Thoracic aorta (tissue), 2 donors: ENCODE data around the gene ZNF83. TPM values are rescaled to one million over a fixed set of nuclear protein-coding genes. Genes with fewer than 3 reads are reported as not detected.
"Not testable (repeated sequence)": the region's sequence is repeated elsewhere in the genome, so short reads cannot be mapped to it uniquely, and the experiment has no call there.

Source experiments
- ATAC-seq: fragments of 150-250 bp; one replicate; pipeline ENCODE4 v1.8.0; 2017; ENCODE audit warnings: low read depth; ENCODE audit not compliant: insufficient number of reproducible peaks, low FRiP score
- DNase-seq: peaks from one replicate; pipeline ENCODE4 v3.0.0-alpha.2; 2020; ENCODE audit warnings: low spot score
- H3K27ac ChIP-seq, 2 donors: fragments of 200-600 bp; sonication (generic); 1 replicate in 1 of 2; 2 replicates in 1 of 2; pipeline ENCODE4 v1.5.1; 2016; ENCODE audit warnings: mild to moderate bottlenecking in 2 of 2, moderate library complexity in 2 of 2
- H3K27me3 ChIP-seq: fragments of 200-600 bp; sonication (generic); replicated peaks from 2 replicates; pipeline ENCODE4 v1.6.0; 2016; ENCODE audit warnings: mild to moderate bottlenecking; ENCODE audit not compliant: insufficient read depth
- H3K36me3 ChIP-seq: fragments of 200-600 bp; sonication (generic); one replicate; pipeline ENCODE4 v1.5.1; 2016
- H3K4me1 ChIP-seq, 2 donors: fragments of 200-600 bp; sonication (generic); 1 replicate in 1 of 2; 2 replicates in 1 of 2; pipeline versions ENCODE4 v1.5.1 to v1.6.0; 2016; ENCODE audit warnings: low read depth in 2 of 2, mild to moderate bottlenecking in 1 of 2; ENCODE audit not compliant: control insufficient read depth in 1 of 2
- H3K4me3 ChIP-seq: fragments of 200-600 bp; sonication (generic); 2 replicates; pipeline ENCODE4 v1.5.1; 2016; ENCODE audit warnings: mild to moderate bottlenecking
- H3K9me3 ChIP-seq: fragments of 200-600 bp; sonication (generic); 2 replicates; pipeline ENCODE4 v1.5.1; 2016
- total RNA-seq, 2 donors: library from RNA; depleted of rRNA; stranded (reverse); fragments of >200 nt; gene quantifications; one replicate each; pipeline versions ENCODE4 v1.1.0 to v1.2.3, GENCODE V29; 2016
- TF ChIP-seq, protein P1 (sequence below): fragments of 200-600 bp; sonication (generic); IDR thresholded peaks from one replicate; pipeline ENCODE4 v1.5.1; 2019; ENCODE audit warnings: antibody characterized with exemption

The ZNF83 gene
- total RNA-seq, 2 donors from 2014 or later, result 70.0 to 143 TPM

DNA sequence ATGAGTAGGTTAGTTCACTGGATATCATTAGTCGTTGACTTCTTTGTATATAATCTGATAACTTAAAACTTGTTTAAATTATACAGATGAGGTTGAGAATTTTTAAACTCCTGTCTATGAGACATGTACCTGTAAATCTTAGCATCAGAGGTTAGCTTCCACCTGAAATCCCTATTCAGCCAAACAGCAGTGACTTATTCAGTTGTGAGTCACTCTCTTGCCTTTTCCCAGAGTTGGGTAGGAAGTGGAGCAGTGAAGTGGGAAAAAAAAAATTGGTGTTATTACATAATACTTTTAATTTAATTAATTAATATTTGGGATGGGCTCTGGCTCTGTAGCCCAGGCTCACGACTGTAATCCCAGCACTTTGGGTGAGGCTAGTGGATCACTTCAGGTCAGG lies 35.2 kb downstream of the ZNF83 start:
- Histone ChIP-seq H3K9me3 (no peaks in the 10 kb centered on the region), H3K27me3 (no peaks in the 10 kb centered on the region), H3K4me3 (no peak overlapping the region), H3K4me1 (peaks cover 7 to 25% of the 10 kb centered on the region in 2 donors), H3K27ac (peak overlapping the region; percentile 89 to 94), H3K36me3 (peaks cover 7% of the 10 kb centered on the region)
- TF ChIP-seq, protein P1, sequence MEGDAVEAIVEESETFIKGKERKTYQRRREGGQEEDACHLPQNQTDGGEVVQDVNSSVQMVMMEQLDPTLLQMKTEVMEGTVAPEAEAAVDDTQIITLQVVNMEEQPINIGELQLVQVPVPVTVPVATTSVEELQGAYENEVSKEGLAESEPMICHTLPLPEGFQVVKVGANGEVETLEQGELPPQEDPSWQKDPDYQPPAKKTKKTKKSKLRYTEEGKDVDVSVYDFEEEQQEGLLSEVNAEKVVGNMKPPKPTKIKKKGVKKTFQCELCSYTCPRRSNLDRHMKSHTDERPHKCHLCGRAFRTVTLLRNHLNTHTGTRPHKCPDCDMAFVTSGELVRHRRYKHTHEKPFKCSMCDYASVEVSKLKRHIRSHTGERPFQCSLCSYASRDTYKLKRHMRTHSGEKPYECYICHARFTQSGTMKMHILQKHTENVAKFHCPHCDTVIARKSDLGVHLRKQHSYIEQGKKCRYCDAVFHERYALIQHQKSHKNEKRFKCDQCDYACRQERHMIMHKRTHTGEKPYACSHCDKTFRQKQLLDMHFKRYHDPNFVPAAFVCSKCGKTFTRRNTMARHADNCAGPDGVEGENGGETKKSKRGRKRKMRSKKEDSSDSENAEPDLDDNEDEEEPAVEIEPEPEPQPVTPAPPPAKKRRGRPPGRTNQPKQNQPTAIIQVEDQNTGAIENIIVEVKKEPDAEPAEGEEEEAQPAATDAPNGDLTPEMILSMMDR, result no peak
- no peak for DNase-seq
- no peak for ATAC-seq

DNA sequence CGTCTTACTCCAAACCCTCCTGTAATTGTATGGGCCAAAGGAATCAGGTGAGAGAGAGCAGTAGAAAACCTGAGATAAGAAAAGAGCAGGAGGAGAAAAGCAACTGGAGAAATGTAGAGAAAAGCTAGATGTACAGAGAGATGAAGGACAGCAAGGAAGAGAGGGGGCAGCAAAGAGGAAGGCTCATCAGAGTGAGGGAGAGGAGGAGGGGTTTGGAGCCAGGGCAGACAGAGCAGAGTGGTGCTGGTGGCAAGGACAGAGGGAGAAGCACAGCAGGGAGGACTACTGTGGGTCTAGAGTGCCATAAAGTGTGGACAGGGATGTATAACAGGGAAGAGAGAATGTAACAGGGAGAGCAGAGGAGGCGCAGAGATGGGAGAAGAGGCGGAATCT lies 36.2 kb downstream of the ZNF83 start:
- Histone ChIP-seq H3K4me3 (peak overlapping the region; percentile 87), H3K27ac (peak overlapping the region; percentile 89 to 94), H3K4me1 (peaks cover 7 to 25% of the 10 kb centered on the region in 2 donors)
- H3K36me3 ChIP-seq, DNase-seq, ATAC-seq, H3K27me3 ChIP-seq, H3K9me3 ChIP-seq: not testable (repeated sequence)

DNA sequence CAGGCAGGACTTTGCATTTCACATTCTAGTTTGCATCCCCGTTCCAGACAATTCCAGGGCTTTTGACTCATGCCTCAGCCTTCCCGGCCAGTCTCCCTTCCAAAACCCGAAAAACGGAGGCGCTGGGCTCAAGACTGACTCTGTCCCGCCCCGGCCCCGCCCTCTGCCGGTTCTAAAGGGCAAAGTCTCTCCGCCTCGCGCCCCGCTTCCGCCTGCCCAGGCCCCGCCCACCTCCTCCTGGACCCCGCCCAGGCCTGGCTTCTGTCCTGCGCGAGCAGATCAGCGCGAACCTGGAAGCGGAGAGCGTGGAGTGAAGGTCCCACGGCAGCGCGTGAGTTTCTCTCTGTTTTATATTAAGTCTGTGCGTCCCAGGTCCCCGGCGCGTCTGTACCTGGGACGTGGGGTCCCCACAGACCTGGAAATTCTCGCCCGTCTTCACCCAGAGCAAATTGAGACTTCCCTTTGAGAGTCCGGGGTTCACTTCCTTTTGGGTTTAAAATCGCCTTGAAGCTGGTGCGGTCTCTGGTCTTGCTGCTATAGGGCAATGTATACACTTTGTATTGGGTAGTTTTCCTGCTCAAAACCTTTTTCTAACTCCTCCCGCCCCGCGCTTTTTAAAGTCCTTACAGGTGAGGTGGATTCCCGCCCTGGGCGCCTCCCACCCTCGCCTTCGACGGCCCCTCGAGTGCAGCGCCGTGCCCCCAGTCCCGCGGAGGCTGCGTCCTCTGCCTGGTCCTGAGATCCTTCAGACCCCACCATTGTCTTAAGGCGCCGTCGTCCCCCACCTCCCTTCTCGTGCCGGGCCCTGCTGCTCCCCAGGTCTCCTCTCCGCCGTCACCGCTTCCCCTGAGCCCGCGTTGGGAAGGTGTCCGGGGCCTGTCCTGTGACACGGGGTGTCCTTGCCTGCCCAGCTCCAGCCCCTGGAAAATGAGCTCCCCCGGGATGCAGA lies 36.9 kb downstream of the ZNF83 start:
- peaks cover 7 to 25% of the 10 kb centered on the region in 2 donors for H3K4me1 ChIP-seq
- TF ChIP-seq, protein P1, result peak; percentile 45
- no peaks in the 10 kb centered on the region for H3K9me3 ChIP-seq
- DNase-seq, result peak; percentile 88
- no peaks in the 10 kb centered on the region for H3K27me3 ChIP-seq
- peaks cover 2% of the 10 kb centered on the region for H3K36me3 ChIP-seq
- H3K4me3 ChIP-seq, result peak overlapping the region; percentile 87
- ATAC-seq, result peak; percentile 65
- peak overlapping the region; percentile 89 to 94 for H3K27ac ChIP-seq

DNA sequence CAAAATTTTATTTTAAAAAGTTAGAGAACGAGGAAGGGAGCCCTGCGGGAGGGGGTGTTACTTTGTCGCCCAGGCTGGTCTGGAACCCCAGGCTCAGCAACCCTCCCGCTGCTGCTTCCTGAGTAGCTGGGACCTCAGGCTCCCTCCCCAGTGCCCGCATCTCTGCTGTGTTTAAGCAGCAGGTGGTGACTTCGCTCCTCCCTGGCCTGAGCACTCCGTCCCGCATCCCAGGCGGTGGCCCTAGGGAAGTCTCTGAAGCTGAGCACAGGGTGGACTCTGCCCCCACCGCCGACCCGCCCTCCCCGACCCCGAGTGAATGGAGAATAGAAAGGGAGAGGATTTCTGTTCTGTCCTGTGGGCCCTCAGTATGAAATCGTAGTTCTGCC lies 37.5 kb downstream of the ZNF83 start:
- Histone ChIP-seq H3K9me3 (no peaks in the 10 kb centered on the region), H3K27me3 (no peaks in the 10 kb centered on the region), H3K27ac (peak overlapping the region; percentile 89 to 94), H3K36me3 (peaks cover 5% of the 10 kb centered on the region), H3K4me1 (peaks cover 7 to 25% of the 10 kb centered on the region in 2 donors), H3K4me3 (peak overlapping the region; percentile 87)
- no peak for DNase-seq
- no peak for ATAC-seq
- TF ChIP-seq, protein P1, result no peak

DNA sequence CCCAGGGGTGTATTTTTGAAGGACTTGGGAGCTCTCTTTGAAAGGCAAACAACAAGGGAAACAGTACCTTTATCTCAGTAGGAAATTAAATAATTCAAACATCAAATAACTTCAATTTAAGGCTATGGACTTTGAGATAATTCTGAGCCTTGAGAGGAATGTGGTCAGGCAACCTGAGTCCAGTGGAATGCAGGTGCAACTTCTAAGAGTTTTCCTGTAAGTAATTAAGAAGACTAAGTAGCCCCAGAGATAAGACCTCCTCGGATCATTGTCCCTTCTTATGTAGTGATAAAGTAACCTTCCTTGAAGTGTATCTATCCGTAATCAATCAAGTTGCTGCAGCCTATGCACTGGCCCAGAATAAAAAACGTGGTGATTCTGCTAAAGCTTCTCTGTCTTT lies 38.9 kb downstream of the ZNF83 start:
- peaks cover 7 to 25% of the 10 kb centered on the region in 2 donors for H3K4me1 ChIP-seq
- H3K9me3 ChIP-seq, result no peaks in the 10 kb centered on the region
- ATAC-seq, result no peak
- H3K27ac ChIP-seq, result no peak overlapping the region
- TF ChIP-seq, protein P1, result no peak
- H3K36me3 ChIP-seq, result peaks cover 5% of the 10 kb centered on the region
- no peaks in the 10 kb centered on the region for H3K27me3 ChIP-seq
- DNase-seq, result no peak
- no peak overlapping the region for H3K4me3 ChIP-seq

DNA sequence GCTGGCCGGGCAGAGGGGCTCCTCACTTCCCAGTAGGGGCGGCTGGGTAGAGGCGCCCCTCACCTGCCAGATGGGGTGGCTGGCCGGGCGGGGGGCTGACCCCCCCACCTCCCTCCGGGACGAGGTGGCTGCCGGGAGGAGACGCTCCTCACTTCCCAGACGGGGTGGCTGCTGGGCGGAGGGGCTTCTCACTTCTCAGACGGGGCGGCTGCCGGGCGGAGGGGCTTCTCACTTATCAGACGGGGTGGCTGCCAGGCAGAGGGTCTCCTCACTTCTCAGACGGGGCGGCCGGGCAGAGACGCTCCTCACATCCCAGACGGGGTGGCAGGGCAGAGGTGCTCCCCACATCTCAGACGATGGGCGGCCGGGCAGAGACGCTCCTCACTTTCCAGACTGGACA lies 44.7 kb downstream of the ZNF83 start:
- not testable (repeated sequence) for H3K4me3 ChIP-seq, H3K36me3 ChIP-seq, H3K9me3 ChIP-seq, H3K27ac ChIP-seq, H3K4me1 ChIP-seq, DNase-seq, H3K27me3 ChIP-seq, ATAC-seq
